IPS-18c (cell line): Measurements from ENCODE around the gene PSMC3.

ENCODE experiments used
- H3K4me3 ChIP-seq: 2 replicates; pipeline ENCODE4 v1.7.0; 2013; ENCODE audit warnings: low read depth, mild to moderate bottlenecking, low read length, moderate library complexity; ENCODE audit not compliant: insufficient read depth
- H3K9me3 ChIP-seq: one replicate; pipeline ENCODE4 v1.6.1; 2013; ENCODE audit warnings: mild to moderate bottlenecking, low read length, moderate library complexity; ENCODE audit not compliant: control insufficient read depth, insufficient read depth

The PSMC3 gene

GRCh38 chr11:47391077-47391583 lies 35.1 kb downstream of the PSMC3 start:
- H3K4me3 ChIP-seq: no peak overlapping the region

DNA sequence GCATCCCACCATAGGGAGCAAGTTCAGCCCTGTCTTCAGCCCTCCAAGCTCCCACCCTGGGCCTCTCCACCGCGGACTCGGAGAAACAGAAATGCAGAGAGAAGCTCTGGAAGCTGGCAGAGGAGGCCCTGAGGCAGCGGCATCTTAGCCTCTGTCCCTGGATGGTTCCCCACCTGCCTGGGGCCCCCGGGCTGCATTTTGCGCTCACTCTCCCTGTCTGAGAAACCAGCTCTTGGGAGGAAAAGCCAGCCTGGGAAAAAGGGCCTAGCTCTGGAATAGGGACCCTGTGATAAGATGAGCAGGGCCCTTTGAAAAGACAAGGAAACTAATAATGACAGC lies 35.8 kb downstream of the PSMC3 start:
- Histone ChIP-seq H3K4me3 (no peak overlapping the region), H3K9me3 (no peaks in the 10 kb centered on the region)

More at GRCh38 chr11:47391077-47391583, 35.1 kb downstream of the PSMC3 start:
- H3K9me3 ChIP-seq: no peaks in the 10 kb centered on the region

DNA sequence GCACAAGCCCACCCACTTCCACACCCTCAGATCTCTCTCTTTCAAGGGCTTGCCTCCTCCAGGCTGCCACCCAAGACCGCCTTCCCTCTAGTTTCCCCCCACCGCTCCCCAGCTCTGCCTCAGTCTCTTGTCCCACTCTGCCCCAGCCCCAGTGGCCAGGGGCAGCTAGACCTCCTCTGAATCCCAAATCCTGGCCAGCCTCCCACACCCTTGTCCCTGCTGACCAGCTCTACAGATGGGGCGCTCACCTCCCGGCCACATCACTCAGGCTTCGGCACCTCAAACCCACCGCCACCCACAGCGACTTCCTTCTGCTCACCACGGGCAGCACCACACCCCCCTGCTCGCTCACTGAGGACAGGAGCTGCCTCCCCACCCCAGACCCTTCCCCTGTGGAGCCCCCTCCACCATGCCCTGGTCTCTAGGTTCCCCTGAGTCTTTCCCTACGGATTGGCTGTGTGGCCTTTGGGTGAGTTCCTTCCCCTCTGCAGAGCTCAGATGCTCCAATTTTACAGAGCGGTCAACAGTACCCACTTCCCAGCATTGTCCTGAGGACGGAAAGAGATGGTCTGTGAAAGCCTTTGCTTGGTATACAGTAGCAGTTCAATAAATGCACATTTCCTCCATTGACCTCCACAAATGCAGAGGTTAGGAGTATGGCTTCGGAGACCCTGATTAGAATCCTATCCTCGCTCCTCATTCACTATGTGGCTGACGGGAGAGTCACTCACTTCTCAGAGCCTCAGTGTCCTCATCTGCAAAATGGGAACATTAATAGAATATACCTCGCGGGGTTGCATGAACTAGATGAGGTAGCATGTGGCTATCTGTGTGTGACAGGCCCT lies 36.4 kb downstream of the PSMC3 start:
- no peak overlapping the region for H3K4me3 ChIP-seq
- H3K9me3 ChIP-seq: no peaks in the 10 kb centered on the region

GRCh38 chr11:47388697-47389576 lies 37.3 kb downstream of the PSMC3 start:
- no peak overlapping the region for H3K4me3 ChIP-seq
- peaks cover 3% of the 10 kb centered on the region for H3K9me3 ChIP-seq

- H3K4me3 ChIP-seq: no peak overlapping the region
Observed at GRCh38 chr11:47387944-47388696, 38.1 kb downstream of the PSMC3 start.

DNA sequence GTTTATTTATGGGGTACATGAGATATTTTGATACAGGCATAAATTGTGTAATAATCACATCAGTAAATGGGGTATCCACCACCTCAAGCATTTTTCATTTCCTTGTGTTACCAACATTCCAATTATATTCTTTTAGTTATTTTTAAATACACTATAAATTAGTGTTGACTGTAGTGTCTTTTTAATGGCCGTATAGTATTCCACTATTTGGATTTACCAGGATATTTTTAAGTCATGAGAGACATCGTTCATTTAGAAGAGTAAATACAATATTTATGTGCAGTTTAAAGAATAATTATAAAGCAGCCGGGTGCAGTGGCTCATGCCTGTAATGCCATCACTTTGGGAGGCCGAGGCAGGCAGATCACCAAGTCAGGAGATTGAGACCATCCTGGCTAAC lies 41.7 kb downstream of the PSMC3 start:
- H3K9me3 ChIP-seq: peaks cover 3% of the 10 kb centered on the region
- H3K4me3 ChIP-seq: no peak overlapping the region

More at GRCh38 chr11:47387944-47388696, 38.1 kb downstream of the PSMC3 start:
- H3K9me3 ChIP-seq: peaks cover 3% of the 10 kb centered on the region

- no peak overlapping the region for H3K4me3 ChIP-seq
- peaks cover 3% of the 10 kb centered on the region for H3K9me3 ChIP-seq
Observed at GRCh38 chr11:47383071-47383470, 43.2 kb downstream of the PSMC3 start.

DNA sequence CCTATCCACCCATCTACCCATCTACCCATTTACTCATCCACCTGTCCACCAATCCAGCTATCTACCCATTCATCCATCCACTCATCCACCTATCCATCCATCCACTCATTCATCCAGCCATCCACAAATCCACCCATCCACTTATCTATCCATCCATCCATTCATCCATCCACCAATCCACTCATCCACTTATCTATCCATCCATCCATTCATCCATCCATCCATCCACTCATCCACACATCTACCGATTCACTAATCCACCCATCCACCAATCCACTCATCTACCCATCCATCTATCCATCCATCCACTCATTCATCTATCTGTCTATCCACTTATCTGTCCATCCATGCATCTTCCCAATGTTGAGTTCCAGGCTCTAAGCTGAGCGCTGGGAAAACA lies 46.2 kb downstream of the PSMC3 start:
- Histone ChIP-seq H3K9me3 (peaks cover 3% of the 10 kb centered on the region), H3K4me3 (no peak overlapping the region)

- no peak overlapping the region for H3K4me3 ChIP-seq
- no peaks in the 10 kb centered on the region for H3K9me3 ChIP-seq
Observed at GRCh38 chr11:47379317-47379716, 46.9 kb downstream of the PSMC3 start.

DNA sequence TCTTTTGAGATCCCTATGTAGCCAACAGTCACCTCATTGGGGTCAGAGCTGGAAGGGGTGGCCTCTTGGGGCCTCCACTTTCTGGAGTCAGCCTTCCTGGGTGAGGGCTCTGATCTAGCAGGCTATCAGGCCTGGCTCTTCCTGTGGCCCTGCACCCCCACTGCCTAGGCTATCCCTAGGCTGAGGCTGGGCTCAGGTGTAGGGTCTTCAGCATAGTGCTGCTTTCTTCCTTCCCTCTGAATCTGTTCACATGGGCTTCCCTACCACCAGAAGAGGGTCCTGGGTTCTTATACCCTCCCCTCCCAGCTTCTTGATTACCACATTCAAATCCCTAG lies 47.4 kb downstream of the PSMC3 start:
- no peaks in the 10 kb centered on the region for H3K9me3 ChIP-seq
- no peak overlapping the region; the same call in 1 of the 2 replicates for H3K4me3 ChIP-seq

DNA sequence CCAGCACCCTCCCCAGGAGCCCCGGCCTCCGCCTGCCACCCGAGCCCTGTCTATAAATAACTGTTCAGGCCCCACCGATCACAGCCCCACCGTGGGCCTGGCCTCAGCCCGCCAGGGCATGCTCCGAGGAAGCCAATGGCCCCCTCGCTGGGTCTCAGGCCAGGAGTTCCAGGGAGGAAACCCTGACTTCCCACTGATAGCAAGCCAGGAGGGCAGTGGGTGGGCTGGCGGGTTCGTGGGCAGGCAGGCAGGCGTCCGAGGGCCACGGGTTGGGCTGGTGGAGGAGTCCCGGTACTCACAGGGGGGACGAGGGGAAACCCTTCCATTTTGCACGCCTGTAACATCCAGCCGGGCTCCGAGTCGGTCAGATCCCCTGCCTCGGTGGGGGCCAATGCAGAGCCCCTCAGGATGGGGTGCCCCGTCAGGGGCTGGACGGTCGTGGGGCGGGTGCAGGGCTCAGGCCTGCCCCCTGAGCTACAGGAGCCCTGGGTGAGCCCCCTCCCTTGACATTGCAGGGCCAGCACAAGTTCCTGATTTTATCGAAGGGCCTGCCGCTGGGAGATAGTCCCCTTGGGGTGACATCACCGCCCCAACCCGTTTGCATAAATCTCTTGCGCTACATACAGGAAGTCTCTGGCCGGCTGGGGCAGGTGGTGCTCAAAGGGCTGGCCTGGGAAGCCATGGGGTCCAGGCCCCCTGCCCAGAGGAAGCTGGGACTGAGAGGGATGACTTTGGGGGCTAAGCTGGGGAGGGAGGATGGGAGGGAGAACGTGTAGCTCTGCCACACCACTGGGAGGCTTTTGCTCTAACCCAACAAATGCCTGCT lies 48.0 kb downstream of the PSMC3 start, which contains the start of gene SPI1:
Gene SPI1, minus strand, starts transcription at position 538 of the 826 bp plus-strand sequence. Its CDS starts 194 bp downstream, at position 344.
- H3K4me3 ChIP-seq: no peak within 1 kb of the TSS; the same call in 1 of the 2 replicates

DNA sequence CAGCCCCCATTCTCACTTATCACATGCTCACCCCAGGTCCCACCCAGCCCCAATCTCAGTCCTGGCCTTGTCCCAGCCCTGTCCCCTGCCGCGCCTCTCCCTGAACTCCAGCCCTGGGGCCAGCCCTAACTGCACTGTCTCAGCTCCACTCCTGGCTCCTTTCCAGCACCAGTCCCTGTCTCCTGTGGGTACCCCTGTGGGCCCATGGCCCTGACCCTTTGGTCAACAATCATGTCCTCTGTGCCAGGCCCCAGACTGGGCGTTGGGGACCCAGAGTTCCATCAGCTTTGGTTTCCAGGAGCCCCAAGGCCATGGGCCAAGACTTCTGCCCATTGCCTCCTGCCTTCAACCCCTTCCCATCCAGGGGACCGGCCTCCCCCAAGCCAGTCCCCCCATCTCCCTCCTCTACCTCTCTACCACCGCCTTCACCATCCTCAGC lies 48.6 kb downstream of the PSMC3 start:
- Histone ChIP-seq H3K4me3 (no peak overlapping the region), H3K9me3 (no peaks in the 10 kb centered on the region)

More for the DNA sequence above, 48.0 kb downstream of the PSMC3 start, which contains the start of gene SPI1:
- H3K9me3 ChIP-seq: no peaks in the 10 kb centered on the region

- Histone ChIP-seq H3K4me3 (no peak overlapping the region), H3K9me3 (no peaks in the 10 kb centered on the region)
Observed at GRCh38 chr11:47376525-47377371, 49.5 kb downstream of the PSMC3 start.

- Histone ChIP-seq H3K9me3 (no peaks in the 10 kb centered on the region), H3K4me3 (no peak overlapping the region)
Observed at GRCh38 chr11:47376107-47376524, 50.1 kb downstream of the PSMC3 start.

GRCh38 chr11:47375546-47376085 lies 50.6 kb downstream of the PSMC3 start:
- H3K4me3 ChIP-seq: no peak overlapping the region

More at GRCh38 chr11:47375546-47376085, 50.6 kb downstream of the PSMC3 start:
- H3K9me3 ChIP-seq: no peaks in the 10 kb centered on the region
